Endothelial cell of umbilical vein (primary cell): ENCODE data around the gene EXD3. TPM values are rescaled to one million over a fixed set of nuclear protein-coding genes. Genes with fewer than 3 reads are reported as not detected.

ENCODE experiments used
- BruUV-seq: library from RNA; stranded (reverse); fragments of 400-500 nt; replicated peaks from 2 replicates; lab custom pipeline; 2021; lab: Mats Ljungman, UMichigan
- CTCF ChIA-PET: fragments of 300-600, 350-600 bp; sonication (Branson Sonifier 250); formaldehyde crosslinking; loops from one replicate; lab custom pipeline; 2021; ENCODE audit warnings: antibody characterized with exemption, inconsistent platforms; lab: Charles Lee
- POLR2A ChIA-PET: fragments of 300-600, 350-600 bp; sonication (Branson Sonifier 250); formaldehyde crosslinking; loops from one replicate; lab custom pipeline; 2021; ENCODE audit warnings: antibody characterized with exemption, inconsistent platforms; lab: Charles Lee
- DNase-seq: peaks from one replicate; pipeline ENCODE4 v3.0.0-alpha.2; 2011; ENCODE audit warnings: low read depth, low spot score
- FAIRE-seq: peaks from 2 replicates; lab custom pipeline; 2011; peaks lifted over from hg19 to GRCh38; lab: Jason Lieb, UNC
- H2AFZ ChIP-seq: 2 replicates; pipeline ENCODE4 v1.6.0; 2012; ENCODE audit warnings: low read depth, low read length, control low read depth, inconsistent platforms
- H3K27ac ChIP-seq: 2 replicates; pipeline ENCODE4 v1.5.1; 2011; ENCODE audit warnings: low read depth, mild to moderate bottlenecking, control low read depth, low read length, moderate library complexity; ENCODE audit not compliant: insufficient read depth
- H3K27me3 ChIP-seq, 2 experiments: 2 replicates each; pipeline versions ENCODE4 v1.6.0 to v1.6.1; 2011; ENCODE audit warnings: low read length in 2 of 2, mixed read lengths in 1 of 2; ENCODE audit not compliant: control insufficient read depth in 2 of 2, insufficient read depth in 2 of 2
- H3K36me3 ChIP-seq, 2 experiments: 2 replicates in 1 of 2; 3 replicates in 1 of 2; pipeline ENCODE4 v1.5.1; 2011; ENCODE audit warnings: low read length in 2 of 2, mild to moderate bottlenecking in 1 of 2, moderate library complexity in 1 of 2; ENCODE audit not compliant: control insufficient read depth in 2 of 2, insufficient read depth in 2 of 2; ENCODE audit errors: extremely low read depth in 1 of 2
- H3K4me1 ChIP-seq: 3 replicates; pipeline ENCODE4 v1.5.1; 2011; ENCODE audit warnings: mild to moderate bottlenecking, low read length; ENCODE audit not compliant: control insufficient read depth, insufficient read depth; ENCODE audit errors: extremely low read depth
- H3K4me2 ChIP-seq: 2 replicates; pipeline ENCODE4 v1.6.1; 2011; ENCODE audit warnings: low read length, control low read depth, mixed read lengths; ENCODE audit not compliant: insufficient read depth
- H3K4me3 ChIP-seq, 3 experiments: fragments of 200-600 bp in 1 of 3; sonication (generic), shearing (Covaris generic) in 1 of 3; replicated peaks in 1 of 3; 2 replicates each; pipeline ENCODE4 v1.5.1; 2011 to 2016; ENCODE audit warnings: control low read depth in 3 of 3, low read length in 3 of 3, mild to moderate bottlenecking in 2 of 3, inconsistent platforms in 1 of 3, low read depth in 1 of 3, moderate library complexity in 1 of 3; ENCODE audit not compliant: insufficient read depth in 1 of 3
- H3K79me2 ChIP-seq: 2 replicates; pipeline ENCODE4 v1.6.0; 2012; ENCODE audit warnings: low read length, inconsistent platforms; ENCODE audit not compliant: control insufficient read depth, insufficient read depth
- H3K9ac ChIP-seq: replicated peaks from 2 replicates; pipeline ENCODE3; 2011; ENCODE audit warnings: low read length, control low read depth; ENCODE audit not compliant: insufficient read depth; ENCODE audit errors: extremely low read depth
- H3K9me1 ChIP-seq: replicated peaks from 3 replicates; pipeline ENCODE4 v1.6.0; 2011; ENCODE audit warnings: mild to moderate bottlenecking, low read length; ENCODE audit not compliant: control insufficient read depth, insufficient read depth; ENCODE audit errors: extremely low read depth
- H3K9me3 ChIP-seq: replicated peaks from 2 replicates; pipeline ENCODE4 v1.5.1; 2012; ENCODE audit warnings: low read length, inconsistent platforms; ENCODE audit not compliant: control insufficient read depth, insufficient read depth
- H4K20me1 ChIP-seq: replicated peaks from 2 replicates; pipeline ENCODE3; 2011; ENCODE audit warnings: mild to moderate bottlenecking, low read length; ENCODE audit not compliant: control insufficient read depth, insufficient read depth; ENCODE audit errors: extremely low read depth
- CTCF ChIP-seq, 2 donors: IDR thresholded peaks; 1 replicate in 1 of 2; 2 replicates in 1 of 2; pipeline ENCODE4 v1.5.1; 2011; ENCODE audit warnings: low read length in 2 of 2, mild to moderate bottlenecking in 2 of 2, moderate library complexity in 2 of 2, control low read depth in 1 of 2, inconsistent platforms in 1 of 2, low read depth in 1 of 2; ENCODE audit not compliant: insufficient read depth in 1 of 2; ENCODE audit errors: extremely low read depth in 1 of 2
- EZH2 ChIP-seq: IDR thresholded peaks from 2 replicates; pipeline ENCODE4 v1.6.1; 2012; ENCODE audit warnings: borderline replicate concordance, low read depth, mild to moderate bottlenecking, moderate library complexity, low read length, inconsistent platforms; ENCODE audit not compliant: severe bottlenecking
- FOS ChIP-seq: IDR thresholded peaks from 2 replicates; pipeline ENCODE4 v1.6.1; 2011; ENCODE audit warnings: mild to moderate bottlenecking, low read length, moderate library complexity, borderline replicate concordance; ENCODE audit not compliant: insufficient read depth
- GATA2 ChIP-seq: IDR thresholded peaks from 2 replicates; pipeline ENCODE4 v1.7.0; 2011; ENCODE audit warnings: low read depth, mild to moderate bottlenecking, moderate library complexity, mixed read lengths, low read length; ENCODE audit not compliant: insufficient read length, insufficient read depth
- JUN ChIP-seq: IDR thresholded peaks from 2 replicates; pipeline ENCODE4 v1.6.1; 2011; ENCODE audit warnings: borderline replicate concordance, low read depth; ENCODE audit not compliant: insufficient read length, insufficient read depth
- MYC ChIP-seq: IDR thresholded peaks from one replicate; pipeline ENCODE4 v1.6.1; 2011; ENCODE audit warnings: mild to moderate bottlenecking, low read depth, low read length
- POLR2A ChIP-seq: IDR thresholded peaks from 2 replicates; pipeline ENCODE4 v1.6.1; 2012; ENCODE audit warnings: low read depth, mild to moderate bottlenecking, control low read depth, low read length
- POLR2AphosphoS5 ChIP-seq: IDR thresholded peaks from 2 replicates; pipeline ENCODE4 v1.6.1; 2012; ENCODE audit warnings: low read depth, mild to moderate bottlenecking, control low read depth, low read length, moderate library complexity; ENCODE audit not compliant: insufficient read depth
- dilution Hi-C: fragments of 300-500 bp; cut with MboI; formaldehyde crosslinking; loops from one replicate; pipeline ENCODE4 v1.15.0; 2019; ENCODE audit warnings: low sequenced_read_pairs; ENCODE audit not compliant: extremely low pct_ligation_motif_present
- intact Hi-C: fragments of 100-400 bp; cut with micrococcal nuclease; formaldehyde crosslinking; loops from one replicate; pipeline ENCODE4 v1.10.0; 2022
- polyA plus RNA-seq, 4 experiments: library from polyadenylated mRNA; depleted of rRNA in 3 of 4; stranded (reverse) in 3 of 4; unstranded in 1 of 4; fragments of >200 nt; gene quantifications; 2 replicates each; pipeline versions ENCODE4 v1.2.1 to v1.2.3, GENCODE V29; 2011 to 2012; ENCODE audit warnings: missing spikeins in 1 of 4
- total RNA-seq: library from RNA; stranded (reverse); gene quantifications from 2 replicates; pipeline ENCODE4 v1.2.3, GENCODE V29; 2021
- TF ChIP-seq, protein P1 (sequence below): IDR thresholded peaks from 2 replicates; pipeline ENCODE4 v1.6.1; 2011; ENCODE audit not compliant: insufficient read depth, insufficient read length

Gene EXD3
- total and polyA plus RNA-seq, 2 donors (not counting 3 experiments of a cell fraction or from before 2014, with no cell fraction given), result 17.7 to 30.3 TPM

DNA sequence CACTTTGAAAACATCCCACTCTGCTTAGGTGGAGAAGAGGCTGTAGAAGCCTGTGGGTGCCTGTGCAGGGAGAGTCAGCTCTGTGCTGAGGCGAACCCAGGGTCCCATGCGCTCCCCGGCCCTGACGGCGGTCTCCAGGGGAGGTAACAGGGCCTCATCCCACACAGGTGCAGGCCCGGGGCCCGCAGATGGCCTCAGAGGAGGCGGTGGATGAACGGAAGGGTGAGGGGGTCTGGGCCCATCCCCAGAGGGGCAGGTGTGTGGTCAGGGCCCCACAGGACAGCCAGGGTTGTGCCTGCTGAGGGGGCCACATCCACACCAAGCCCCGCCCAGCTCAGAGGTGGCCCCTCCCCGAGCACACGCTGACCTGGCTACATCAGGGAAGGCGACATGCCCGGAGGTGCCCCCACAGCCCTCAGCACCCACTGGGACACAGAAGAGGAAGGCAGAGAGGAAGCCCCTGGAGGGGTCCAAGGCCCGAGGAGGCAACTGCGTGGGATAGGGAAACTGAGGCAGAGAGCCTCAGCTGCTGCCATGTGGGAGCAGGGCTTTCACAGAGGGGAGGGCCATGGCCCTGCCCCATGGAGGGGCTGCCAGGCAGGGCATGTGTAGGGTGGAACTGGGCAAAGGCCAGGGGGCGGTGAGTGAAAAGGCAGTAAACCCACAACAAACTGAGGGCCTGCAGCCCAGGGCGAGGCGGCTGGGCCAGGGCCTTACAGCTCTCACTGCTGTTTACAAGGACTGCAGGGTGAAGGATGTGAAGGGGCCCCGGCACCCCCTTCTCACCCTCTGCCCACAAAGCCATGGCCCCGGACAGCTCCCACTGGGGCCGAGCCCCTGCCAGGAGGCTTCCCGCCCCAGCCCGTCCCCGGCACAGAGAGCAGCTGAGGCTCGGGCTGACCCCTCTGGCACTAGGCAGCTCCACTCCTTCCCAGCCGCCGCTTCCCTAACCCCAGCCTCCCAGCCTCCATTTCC is 29.5 kb downstream of the EXD3 start:
- H3K27ac ChIP-seq, result no peak overlapping the region
- no peak overlapping the region for H3K4me2 ChIP-seq
- H3K9ac ChIP-seq, result no peak overlapping the region
- no peaks in the 10 kb centered on the region for H4K20me1 ChIP-seq
- H3K9me1 ChIP-seq, result no peaks in the 10 kb centered on the region
- DNase-seq (no peak), FAIRE-seq (no peak)
- no peaks in the 10 kb centered on the region for H3K4me1 ChIP-seq
- BruUV-seq, result no TSS peak
- no peak overlapping the region for H2AFZ ChIP-seq
- CTCF ChIA-PET, result interaction anchor here (1.3 kb wide), 1 partner anchor 91 kb away, joined by 3 read pairs; the partner anchor contains the start of gene NRARP
- dilution Hi-C loops (no loop called here), intact Hi-C loops (no loop called here)
- H3K4me3 ChIP-seq, result no peak overlapping the region
- H3K9me3 ChIP-seq, result no peaks in the 10 kb centered on the region
- H3K27me3 ChIP-seq, result no peaks in the 10 kb centered on the region
- no peaks in the 10 kb centered on the region for H3K79me2 ChIP-seq
- H3K36me3 ChIP-seq, result peaks cover 0 to 4% of the 10 kb centered on the region in 2 experiments
- POLR2A ChIA-PET, result no interaction called here
- TF ChIP-seq CTCF (IDR thresholded peaks at IDR 0.05; ENCODE audit: extremely low read depth in 1 of 2, insufficient read depth in 1 of 2, low read depth in 1 of 2, low read length in 2 of 2), result no peak
- TF ChIP-seq FOS, result no peak
- no peak for TF ChIP-seq JUN
- no peak for TF ChIP-seq GATA2
- no peak for TF ChIP-seq EZH2
- no peak for TF ChIP-seq POLR2AphosphoS5
- no peak for TF ChIP-seq MYC
- TF ChIP-seq, protein P1, sequence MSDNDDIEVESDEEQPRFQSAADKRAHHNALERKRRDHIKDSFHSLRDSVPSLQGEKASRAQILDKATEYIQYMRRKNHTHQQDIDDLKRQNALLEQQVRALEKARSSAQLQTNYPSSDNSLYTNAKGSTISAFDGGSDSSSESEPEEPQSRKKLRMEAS, result no peak
- no peak for TF ChIP-seq POLR2A
